HG02763 (cell line): ENCODE measurements around the gene NFKBIL1.

Experiments used
- ATAC-seq: cut with Tn5 transposase; IDR thresholded peaks from one replicate; pipeline ENCODE4 v1.9.1; 2021; ENCODE audit warnings: mild to moderate bottlenecking, moderate library complexity; ENCODE audit not compliant: unreplicated experiment

NFKBIL1 gene

DNA sequence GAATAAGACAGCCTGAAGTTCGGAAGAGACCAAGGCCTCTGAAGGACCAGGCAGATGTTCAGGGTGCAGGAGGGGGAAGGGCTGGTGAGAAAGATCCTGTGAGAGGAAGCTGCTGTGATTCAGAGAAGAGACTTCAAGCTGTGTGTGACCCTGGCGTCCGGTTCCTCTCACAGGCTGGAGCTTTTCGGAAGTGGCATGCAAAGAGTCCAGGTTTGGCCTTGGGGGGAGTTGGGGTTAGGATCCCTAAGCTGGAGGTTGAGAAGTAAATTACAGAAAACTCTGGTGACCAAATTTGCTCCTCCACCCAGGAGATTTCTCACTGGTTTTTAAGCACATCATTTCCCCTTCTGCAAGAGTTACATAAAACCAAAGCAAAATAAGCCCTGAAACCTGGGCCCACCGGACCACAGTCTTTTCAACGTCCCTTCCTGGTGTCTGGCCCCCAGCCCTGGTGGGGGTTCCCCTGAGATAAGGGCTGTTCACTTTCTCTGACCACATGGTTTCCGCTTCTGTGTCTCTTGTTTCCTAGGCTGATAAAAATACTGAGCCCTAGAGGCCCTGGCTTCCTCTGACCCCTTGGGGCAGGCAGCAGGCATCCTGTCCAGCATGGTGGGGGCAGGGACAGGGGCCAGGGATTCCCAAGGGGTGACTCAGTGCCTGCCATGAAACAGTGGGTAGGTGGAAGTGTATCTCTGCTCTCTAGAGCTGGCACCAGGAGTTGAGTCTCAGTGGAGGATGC lies 12.7 kb downstream of the NFKBIL1 start:
- ATAC-seq, result peak; percentile 69

DNA sequence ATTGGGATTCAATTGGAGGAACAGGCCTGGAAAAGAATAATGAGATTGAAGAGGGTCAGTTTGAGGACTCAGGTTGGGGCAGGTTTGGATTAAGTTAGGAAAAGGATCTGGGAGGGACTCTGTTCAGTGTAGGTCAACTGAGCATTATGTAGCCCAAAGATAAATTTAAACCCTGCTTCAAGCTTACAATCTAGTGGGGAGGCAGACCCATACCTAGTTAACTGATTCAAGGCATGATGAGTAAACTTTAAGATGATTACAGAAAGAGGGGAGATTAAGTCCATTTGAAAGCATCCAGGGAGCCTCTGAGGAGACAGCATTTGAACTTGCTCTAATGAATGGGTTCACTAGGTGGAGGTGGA lies 13.3 kb downstream of the NFKBIL1 start:
- ATAC-seq, result no peak

DNA sequence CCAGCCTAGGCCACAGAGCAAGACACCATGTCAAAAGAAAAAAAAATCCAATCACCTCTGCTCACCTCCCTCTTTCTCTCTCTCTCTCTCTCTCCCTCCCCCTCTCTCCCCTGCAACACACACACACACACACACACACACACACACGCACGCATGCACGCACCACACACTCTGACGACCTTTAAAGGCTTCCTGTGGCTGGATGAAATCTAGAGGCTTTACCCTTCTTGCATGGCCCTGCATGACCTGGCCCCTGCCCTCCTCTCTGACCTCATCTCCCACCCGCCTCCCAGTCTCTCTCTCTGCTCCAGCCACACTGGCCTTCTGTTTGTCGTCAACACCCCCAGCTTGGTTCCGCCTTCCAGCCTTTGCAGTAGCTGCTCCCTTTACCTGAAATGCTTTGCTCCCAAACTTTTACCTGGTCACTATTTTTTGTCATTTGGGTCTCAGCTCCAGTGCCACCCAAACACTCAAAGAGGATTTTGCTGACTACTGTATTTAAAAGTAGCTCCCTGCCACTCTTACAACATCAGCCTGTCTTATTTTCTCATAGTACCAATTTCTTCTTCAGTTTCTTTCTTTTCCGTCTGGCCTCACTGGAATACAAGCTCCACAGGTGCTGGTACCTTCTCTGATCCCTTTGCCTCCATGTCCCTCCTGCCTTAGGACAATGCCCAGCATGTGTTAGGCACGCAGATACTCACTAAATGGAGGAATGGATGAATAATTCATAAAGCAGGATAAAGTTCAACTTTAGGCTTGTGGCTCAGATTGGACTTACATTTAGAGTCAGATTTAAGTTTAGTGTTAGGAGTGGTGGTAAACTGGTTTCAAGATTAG lies 20.3 kb downstream of the NFKBIL1 start:
- no peak for ATAC-seq

DNA sequence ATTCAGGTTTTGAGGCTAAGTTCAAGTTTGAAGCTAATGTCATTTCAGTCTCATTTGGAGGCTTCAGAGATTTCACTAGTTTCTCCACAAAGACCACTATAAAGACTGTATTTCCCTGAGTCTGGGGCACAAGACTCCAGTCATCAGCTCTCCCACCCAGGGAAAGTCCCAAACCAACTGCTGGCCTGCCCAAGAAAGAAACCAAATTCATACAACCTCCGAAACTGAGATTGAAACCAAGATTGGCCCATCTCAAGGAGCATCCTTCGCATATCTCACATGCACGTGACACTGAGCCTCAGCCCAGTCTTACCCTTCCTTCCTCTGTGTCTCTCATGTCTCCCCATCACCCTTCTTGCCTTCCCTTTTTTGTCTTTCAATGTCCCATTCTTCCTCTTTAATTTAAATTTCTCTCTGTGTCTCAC lies 21.1 kb downstream of the NFKBIL1 start:
- peak; percentile 61 for ATAC-seq

DNA sequence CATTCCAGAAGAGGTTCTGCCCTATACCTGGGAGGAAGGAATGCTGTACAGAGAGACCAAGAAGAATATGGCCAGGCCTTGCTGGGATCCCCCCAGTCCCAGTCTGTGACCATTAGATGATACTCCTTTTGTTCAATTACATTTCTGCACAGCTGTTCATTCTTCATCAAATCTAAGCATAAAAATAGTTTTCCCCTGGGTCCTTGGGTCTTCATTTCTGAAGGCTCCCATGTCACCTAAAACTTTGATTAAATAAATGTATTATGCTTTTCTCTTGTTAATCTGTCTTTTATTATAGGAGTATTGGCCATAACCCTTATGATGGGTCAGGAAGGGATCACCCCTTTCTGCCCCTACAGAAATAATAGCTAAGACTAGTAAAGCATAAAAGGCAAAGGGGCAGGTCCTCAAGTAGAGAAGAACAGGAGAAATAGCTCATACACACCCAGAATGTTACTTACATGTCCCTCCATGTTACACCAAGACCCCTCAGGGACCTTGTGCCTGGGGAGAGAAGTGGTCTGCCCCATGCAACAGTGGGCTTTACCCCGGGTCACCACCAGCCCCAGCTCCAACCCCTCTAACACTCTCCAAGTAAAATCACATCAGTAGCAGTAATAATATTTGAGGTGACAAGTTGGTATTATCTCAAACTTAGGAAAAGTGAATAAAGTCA lies 22.6 kb downstream of the NFKBIL1 start:
- no peak for ATAC-seq

GRCh38 chr6:31572041-31572911 lies 24.9 kb downstream of the NFKBIL1 start, which contains the start of gene LTA:
TSS of gene LTA (plus strand) at chr6:31572289. CDS start at chr6:31572743, 454 bp downstream.
- ATAC-seq, result peak; percentile 41

DNA sequence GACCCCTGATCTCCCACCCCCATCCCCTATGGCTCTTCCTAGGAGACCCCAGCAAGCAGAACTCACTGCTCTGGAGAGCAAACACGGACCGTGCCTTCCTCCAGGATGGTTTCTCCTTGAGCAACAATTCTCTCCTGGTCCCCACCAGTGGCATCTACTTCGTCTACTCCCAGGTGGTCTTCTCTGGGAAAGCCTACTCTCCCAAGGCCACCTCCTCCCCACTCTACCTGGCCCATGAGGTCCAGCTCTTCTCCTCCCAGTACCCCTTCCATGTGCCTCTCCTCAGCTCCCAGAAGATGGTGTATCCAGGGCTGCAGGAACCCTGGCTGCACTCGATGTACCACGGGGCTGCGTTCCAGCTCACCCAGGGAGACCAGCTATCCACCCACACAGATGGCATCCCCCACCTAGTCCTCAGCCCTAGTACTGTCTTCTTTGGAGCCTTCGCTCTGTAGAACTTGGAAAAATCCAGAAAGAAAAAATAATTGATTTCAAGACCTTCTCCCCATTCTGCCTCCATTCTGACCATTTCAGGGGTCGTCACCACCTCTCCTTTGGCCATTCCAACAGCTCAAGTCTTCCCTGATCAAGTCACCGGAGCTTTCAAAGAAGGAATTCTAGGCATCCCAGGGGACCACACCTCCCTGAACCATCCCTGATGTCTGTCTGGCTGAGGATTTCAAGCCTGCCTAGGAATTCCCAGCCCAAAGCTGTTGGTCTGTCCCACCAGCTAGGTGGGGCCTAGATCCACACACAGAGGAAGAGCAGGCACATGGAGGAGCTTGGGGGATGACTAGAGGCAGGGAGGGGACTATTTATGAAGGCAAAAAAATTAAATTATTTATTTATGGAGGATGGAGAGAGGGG lies 26.1 kb downstream of the NFKBIL1 start:
- ATAC-seq, result no peak

- no peak for ATAC-seq
Observed at GRCh38 chr6:31574106-31575061, 27.0 kb downstream of the NFKBIL1 start.

GRCh38 chr6:31575335-31575901 lies 28.0 kb downstream of the NFKBIL1 start, which contains the start of gene TNF:
TSS of gene TNF (plus strand) at chr6:31575565. CDS start at chr6:31575742, 177 bp downstream.
- no peak for ATAC-seq

DNA sequence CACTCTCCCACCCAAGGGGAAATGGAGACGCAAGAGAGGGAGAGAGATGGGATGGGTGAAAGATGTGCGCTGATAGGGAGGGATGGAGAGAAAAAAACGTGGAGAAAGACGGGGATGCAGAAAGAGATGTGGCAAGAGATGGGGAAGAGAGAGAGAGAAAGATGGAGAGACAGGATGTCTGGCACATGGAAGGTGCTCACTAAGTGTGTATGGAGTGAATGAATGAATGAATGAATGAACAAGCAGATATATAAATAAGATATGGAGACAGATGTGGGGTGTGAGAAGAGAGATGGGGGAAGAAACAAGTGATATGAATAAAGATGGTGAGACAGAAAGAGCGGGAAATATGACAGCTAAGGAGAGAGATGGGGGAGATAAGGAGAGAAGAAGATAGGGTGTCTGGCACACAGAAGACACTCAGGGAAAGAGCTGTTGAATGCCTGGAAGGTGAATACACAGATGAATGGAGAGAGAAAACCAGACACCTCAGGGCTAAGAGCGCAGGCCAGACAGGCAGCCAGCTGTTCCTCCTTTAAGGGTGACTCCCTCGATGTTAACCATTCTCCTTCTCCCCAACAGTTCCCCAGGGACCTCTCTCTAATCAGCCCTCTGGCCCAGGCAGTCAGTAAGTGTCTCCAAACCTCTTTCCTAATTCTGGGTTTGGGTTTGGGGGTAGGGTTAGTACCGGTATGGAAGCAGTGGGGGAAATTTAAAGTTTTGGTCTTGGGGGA lies 28.7 kb downstream of the NFKBIL1 start:
- no peak for ATAC-seq

DNA sequence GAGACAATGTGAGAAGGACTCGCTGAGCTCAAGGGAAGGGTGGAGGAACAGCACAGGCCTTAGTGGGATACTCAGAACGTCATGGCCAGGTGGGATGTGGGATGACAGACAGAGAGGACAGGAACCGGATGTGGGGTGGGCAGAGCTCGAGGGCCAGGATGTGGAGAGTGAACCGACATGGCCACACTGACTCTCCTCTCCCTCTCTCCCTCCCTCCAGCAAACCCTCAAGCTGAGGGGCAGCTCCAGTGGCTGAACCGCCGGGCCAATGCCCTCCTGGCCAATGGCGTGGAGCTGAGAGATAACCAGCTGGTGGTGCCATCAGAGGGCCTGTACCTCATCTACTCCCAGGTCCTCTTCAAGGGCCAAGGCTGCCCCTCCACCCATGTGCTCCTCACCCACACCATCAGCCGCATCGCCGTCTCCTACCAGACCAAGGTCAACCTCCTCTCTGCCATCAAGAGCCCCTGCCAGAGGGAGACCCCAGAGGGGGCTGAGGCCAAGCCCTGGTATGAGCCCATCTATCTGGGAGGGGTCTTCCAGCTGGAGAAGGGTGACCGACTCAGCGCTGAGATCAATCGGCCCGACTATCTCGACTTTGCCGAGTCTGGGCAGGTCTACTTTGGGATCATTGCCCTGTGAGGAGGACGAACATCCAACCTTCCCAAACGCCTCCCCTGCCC lies 29.6 kb downstream of the NFKBIL1 start:
- ATAC-seq, result no peak

DNA sequence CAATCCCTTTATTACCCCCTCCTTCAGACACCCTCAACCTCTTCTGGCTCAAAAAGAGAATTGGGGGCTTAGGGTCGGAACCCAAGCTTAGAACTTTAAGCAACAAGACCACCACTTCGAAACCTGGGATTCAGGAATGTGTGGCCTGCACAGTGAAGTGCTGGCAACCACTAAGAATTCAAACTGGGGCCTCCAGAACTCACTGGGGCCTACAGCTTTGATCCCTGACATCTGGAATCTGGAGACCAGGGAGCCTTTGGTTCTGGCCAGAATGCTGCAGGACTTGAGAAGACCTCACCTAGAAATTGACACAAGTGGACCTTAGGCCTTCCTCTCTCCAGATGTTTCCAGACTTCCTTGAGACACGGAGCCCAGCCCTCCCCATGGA lies 30.2 kb downstream of the NFKBIL1 start:
- ATAC-seq, result no peak

- ATAC-seq, result no peak
Observed at GRCh38 chr6:31578184-31579118, 31.0 kb downstream of the NFKBIL1 start.

DNA sequence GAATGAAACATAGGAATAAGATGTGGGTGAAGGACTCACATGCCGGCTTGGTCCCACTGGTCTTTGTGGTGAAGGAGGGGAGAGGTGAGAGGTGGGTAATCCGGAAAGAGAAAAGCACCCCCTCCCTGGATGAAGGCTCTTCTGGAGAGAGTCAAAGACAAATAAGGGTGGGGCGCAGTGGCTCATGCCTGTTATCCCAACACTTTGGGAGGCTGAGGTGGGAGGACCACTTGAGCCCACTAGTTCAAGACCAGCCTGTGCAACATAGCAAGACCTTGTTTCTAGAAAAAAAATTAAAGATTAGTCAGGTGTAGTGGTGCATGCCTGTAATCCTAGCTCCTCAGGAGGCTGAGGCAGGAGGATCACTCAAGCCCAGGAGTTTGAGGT lies 31.7 kb downstream of the NFKBIL1 start:
- ATAC-seq, result no peak

- ATAC-seq, result no peak
Observed at GRCh38 chr6:31579546-31580437, 32.4 kb downstream of the NFKBIL1 start.
